Measurements from ENCODE around the gene CTNNAL1. TPM values are rescaled to one million over a fixed set of nuclear protein-coding genes. Genes with fewer than 3 reads are reported as not detected.

The CTNNAL1 gene
- polyA plus RNA-seq, 6 donors from 2014 or later, result 0.32 to 1.1 (median 0.80) TPM; not detected in 2

GRCh38 chr9:109019420-109019819 is 6.1 kb upstream of the CTNNAL1 start:
- ATAC-seq (ENCODE audit: low read depth in 2 of 2) (no peak), DNase-seq (no peak)
- H3K27ac Mint-ChIP-seq, result no peak overlapping the region
- no peaks in the 10 kb centered on the region for H3K27me3 Mint-ChIP-seq
- H3K4me3 Mint-ChIP-seq, result no peak overlapping the region
- H3K9me3 Mint-ChIP-seq, result no peaks in the 10 kb centered on the region
- H3K36me3 Mint-ChIP-seq, result peaks cover 0 to under 1% of the 10 kb centered on the region in 2 donors
- peaks cover 0 to 15% (median 6%) of the 10 kb centered on the region in 3 donors for H3K4me1 Mint-ChIP-seq

GRCh38 chr9:109017493-109017892 is 4.2 kb upstream of the CTNNAL1 start:
- Mint-ChIP-seq H3K36me3 (no peaks in the 10 kb centered on the region), H3K4me1 (peaks cover 9 to 24% (median 14%) of the 10 kb centered on the region in 3 donors), H3K27me3 (no peaks in the 10 kb centered on the region), H3K9me3 (no peaks in the 10 kb centered on the region), H3K4me3 (no peak overlapping the region), H3K27ac (peak overlapping the region in 2 of 6 donors; percentile 27 to 75)
- ATAC-seq (ENCODE audit: low read depth in 2 of 2), result no peak
- DNase-seq, result no peak

DNA sequence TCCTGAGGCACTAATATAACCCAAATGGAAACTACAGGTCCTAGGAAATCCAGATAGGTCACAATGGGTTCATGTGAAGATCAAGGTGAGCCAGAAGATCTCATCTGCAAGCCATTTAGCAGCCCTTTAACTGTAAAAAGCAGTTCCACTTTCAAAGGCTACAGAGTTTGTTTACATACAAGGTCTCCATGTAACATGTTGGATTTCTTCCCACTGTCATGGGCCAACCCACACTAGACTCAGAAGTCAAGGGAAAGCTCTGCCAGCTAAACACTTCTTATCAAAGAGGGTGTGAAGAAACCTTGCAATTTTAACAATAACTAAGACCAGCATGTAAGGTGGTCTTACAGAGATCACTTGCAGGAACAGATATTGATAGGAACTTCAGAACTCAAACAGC is 3.8 kb upstream of the CTNNAL1 start:
- H3K36me3 Mint-ChIP-seq, result no peaks in the 10 kb centered on the region
- no peak for ATAC-seq (ENCODE audit: low read depth in 2 of 2)
- no peak for DNase-seq
- no peak overlapping the region for H3K4me3 Mint-ChIP-seq
- H3K27me3 Mint-ChIP-seq, result no peaks in the 10 kb centered on the region
- no peaks in the 10 kb centered on the region for H3K9me3 Mint-ChIP-seq
- no peak overlapping the region for H3K27ac Mint-ChIP-seq
- H3K4me1 Mint-ChIP-seq, result peaks cover 12 to 28% (median 19%) of the 10 kb centered on the region in 3 donors

DNA sequence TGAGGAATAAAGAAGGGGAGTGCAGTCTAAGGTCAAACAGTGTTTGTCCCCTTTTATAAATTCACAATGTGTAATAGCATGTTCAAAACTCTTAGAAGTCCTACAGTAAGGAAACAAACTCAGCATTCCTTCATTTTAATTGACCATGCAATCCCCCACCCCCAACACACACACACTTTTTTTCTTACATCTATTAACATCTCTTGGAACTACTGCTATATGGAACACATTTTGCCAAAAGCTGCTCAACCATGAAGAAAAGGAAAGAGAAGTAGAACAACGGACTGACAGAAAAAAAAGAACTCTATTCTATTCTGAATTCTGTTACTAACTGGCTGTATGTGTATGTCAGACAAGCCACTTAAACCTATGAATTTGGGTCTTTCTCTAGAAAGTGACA is 2.8 kb upstream of the CTNNAL1 start:
- DNase-seq (no peak), ATAC-seq (ENCODE audit: low read depth in 2 of 2) (no peak)
- H3K4me1 Mint-ChIP-seq, result peaks cover 20 to 37% (median 25%) of the 10 kb centered on the region in 3 donors
- peak overlapping the region in 1 of 8 donors; percentile 86 for H3K4me3 Mint-ChIP-seq
- H3K36me3 Mint-ChIP-seq, result no peaks in the 10 kb centered on the region
- H3K27me3 Mint-ChIP-seq, result peaks cover 4 to 7% (median 5%) of the 10 kb centered on the region in 3 donors
- H3K9me3 Mint-ChIP-seq, result no peaks in the 10 kb centered on the region
- H3K27ac Mint-ChIP-seq, result peak overlapping the region in 2 of 6 donors; percentile 1 to 44

DNA sequence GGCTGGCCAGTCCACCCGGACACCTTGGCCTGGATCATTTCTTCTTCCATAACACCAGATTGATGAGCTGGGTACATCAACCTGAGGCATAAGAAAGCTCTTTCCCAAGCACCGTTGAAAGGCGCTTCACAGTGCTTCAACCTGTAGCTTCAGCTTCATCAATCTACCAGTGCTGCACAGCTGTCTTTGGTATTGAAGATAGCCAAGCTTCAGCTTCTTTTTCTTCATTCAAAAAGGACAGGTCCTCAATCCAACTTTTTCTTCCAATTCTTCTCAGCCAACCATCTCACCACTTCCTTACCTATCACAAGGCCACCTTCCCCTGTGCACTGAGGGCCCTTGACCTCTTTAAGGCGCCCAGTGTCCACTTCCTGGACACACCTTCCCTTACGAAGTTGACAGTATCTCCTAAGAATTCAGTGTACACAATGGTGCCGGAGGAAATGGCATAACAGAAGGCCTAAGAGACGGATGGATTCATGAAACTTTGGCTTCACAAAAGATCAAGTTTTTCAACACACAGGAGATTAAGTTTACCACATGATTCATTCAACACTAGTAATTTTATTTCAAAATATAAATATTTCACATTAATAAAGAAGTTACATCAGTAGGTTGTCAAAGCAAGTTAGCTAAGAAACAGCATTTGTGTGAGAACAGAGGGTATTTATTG is 1.4 kb upstream of the CTNNAL1 start:
- DNase-seq (no peak), ATAC-seq (ENCODE audit: low read depth in 2 of 2) (no peak)
- Mint-ChIP-seq H3K27me3 (peaks cover 7 to 14% (median 8%) of the 10 kb centered on the region in 3 donors), H3K9me3 (no peaks in the 10 kb centered on the region), H3K4me1 (peaks cover 21 to 43% (median 25%) of the 10 kb centered on the region in 3 donors), H3K36me3 (no peaks in the 10 kb centered on the region), H3K27ac (peak overlapping the region in 4 of 6 donors; percentile 22 to 91 (median 67)), H3K4me3 (peak overlapping the region in 4 of 8 donors; percentile 41 to 92 (median 86))

GRCh38 chr9:109013679-109014607 is 644 bp upstream of the CTNNAL1 start:
- Mint-ChIP-seq H3K27ac (peak overlapping the region; percentile 73 to 94 (median 86)), H3K27me3 (peaks cover 13 to 20% (median 16%) of the 10 kb centered on the region in 3 donors), H3K4me1 (peaks cover 21 to 43% (median 25%) of the 10 kb centered on the region in 3 donors), H3K4me3 (peak overlapping the region; percentile 86 to 98 (median 92)), H3K9me3 (no peaks in the 10 kb centered on the region), H3K36me3 (no peaks in the 10 kb centered on the region)
- DNase-seq (no peak), ATAC-seq (ENCODE audit: low read depth in 2 of 2) (no peak)

DNA sequence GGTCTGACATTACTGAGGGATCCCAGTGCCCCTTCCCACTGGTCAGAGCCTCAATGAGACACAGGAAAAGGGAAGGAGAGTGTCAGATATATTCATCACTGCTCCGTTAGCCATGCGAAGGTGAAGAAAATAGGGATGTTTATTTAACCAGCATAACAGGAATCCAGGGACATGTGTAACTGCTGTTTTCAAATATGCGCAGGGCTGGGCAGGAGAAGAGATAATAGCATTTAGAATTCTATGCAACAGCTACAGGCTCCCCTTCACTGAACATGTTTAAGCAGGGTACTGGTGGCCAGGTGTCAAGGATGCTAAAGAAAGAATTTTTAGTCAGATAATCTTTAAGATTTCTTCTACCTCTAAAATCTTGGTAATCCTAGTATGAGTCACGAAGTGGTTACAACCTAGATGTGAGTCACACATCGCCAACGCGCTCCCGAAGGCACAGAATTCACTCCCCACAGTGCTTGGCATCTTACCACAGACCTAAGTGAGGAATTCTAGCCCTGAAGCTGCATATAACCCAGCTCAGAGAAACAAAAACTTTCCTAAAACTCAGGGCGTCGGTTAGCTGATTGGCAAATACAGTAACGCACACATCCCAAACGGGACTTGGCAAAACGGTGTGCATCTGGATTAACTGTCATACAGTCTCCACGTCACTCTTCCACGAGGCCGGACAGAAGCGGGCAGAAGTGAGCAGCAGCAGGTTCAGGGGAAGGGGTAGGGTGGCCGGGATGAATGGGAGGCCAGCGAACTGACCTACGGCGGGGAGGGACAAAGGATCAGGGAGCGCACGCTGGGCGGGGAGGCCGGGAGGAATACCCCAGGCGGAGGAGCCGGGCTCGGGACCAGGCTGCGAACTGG is 1.1 kb downstream of the CTNNAL1 start:
- no peaks in the 10 kb centered on the region for H3K9me3 Mint-ChIP-seq
- ATAC-seq (ENCODE audit: low read depth in 2 of 2), result no peak

GRCh38 chr9:109011231-109011671 is 2.0 kb downstream of the CTNNAL1 start:
- Mint-ChIP-seq H3K4me3 (peak overlapping the region in 3 of 8 donors; percentile 9 to 97 (median 52)), H3K27me3 (peaks cover 16 to 21% (median 20%) of the 10 kb centered on the region in 3 donors), H3K9me3 (no peaks in the 10 kb centered on the region), H3K4me1 (peaks cover 20 to 36% (median 21%) of the 10 kb centered on the region in 3 donors), H3K27ac (peak overlapping the region in 1 of 6 donors; percentile 22), H3K36me3 (no peaks in the 10 kb centered on the region)
- DNase-seq (no peak), ATAC-seq (ENCODE audit: low read depth in 2 of 2) (no peak)

More for the DNA sequence above, 1.1 kb downstream of the CTNNAL1 start:
- DNase-seq, result peak; percentile 5
- H3K27me3 Mint-ChIP-seq, result peaks cover 16 to 20% (median 20%) of the 10 kb centered on the region in 3 donors
- H3K36me3 Mint-ChIP-seq, result no peaks in the 10 kb centered on the region
- H3K27ac Mint-ChIP-seq, result peak overlapping the region in 5 of 6 donors; percentile 55 to 96 (median 89)
- H3K4me3 Mint-ChIP-seq, result peak overlapping the region; percentile 90 to 98 (median 95)
- peaks cover 20 to 38% (median 21%) of the 10 kb centered on the region in 3 donors for H3K4me1 Mint-ChIP-seq

DNA sequence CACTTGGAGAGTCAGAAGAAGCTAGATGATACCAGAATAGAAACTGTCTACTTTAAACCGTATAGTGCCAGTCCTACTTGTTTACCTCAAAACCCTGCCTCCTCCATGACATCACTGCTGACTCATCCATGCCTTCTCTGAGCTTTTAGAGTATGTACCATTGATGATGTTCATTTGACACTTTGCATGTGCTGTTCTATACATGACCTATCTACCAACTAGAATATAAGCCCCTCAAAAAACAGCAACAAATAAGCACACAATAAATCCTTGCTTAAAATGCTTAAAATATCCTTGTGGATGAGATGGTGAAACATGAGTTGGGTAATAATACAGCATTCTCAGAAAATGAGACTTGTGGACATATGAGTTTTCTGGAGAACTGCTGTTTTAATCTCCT is 2.6 kb downstream of the CTNNAL1 start:
- H3K27me3 Mint-ChIP-seq, result peaks cover 16 to 21% (median 20%) of the 10 kb centered on the region in 3 donors
- peak overlapping the region in 1 of 8 donors; percentile 52 for H3K4me3 Mint-ChIP-seq
- ATAC-seq (ENCODE audit: low read depth in 2 of 2) (no peak), DNase-seq (no peak)
- H3K27ac Mint-ChIP-seq, result no peak overlapping the region
- H3K4me1 Mint-ChIP-seq, result peaks cover 18 to 31% (median 21%) of the 10 kb centered on the region in 3 donors
- H3K9me3 Mint-ChIP-seq, result no peaks in the 10 kb centered on the region
- H3K36me3 Mint-ChIP-seq, result no peaks in the 10 kb centered on the region

DNA sequence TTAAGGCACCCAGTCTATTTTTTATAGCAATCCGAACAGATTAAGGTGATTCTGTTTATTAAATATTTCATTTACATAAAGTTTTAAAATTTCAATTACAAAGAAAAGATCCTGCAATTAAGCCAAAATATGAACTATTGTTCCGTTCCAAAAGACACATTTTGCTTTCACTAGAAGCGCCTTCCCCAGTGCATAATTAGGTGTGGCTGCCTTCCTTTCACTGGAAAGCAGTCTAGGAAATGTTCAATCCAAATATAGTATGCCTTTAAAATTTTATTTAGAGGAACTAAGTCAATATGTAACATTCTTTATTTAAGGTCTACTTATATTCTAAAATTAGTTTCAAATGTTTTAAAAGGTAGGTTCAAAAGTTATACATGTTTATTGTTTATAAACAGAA is 7.6 kb downstream of the CTNNAL1 start:
- peaks cover 4 to 27% (median 11%) of the 10 kb centered on the region in 7 donors for H3K9me3 Mint-ChIP-seq
- ATAC-seq (ENCODE audit: low read depth in 2 of 2), result no peak
- peaks cover 14 to 21% of the 10 kb centered on the region in 2 donors for H3K36me3 Mint-ChIP-seq
- no peak for DNase-seq
- peaks cover 9 to 14% (median 9%) of the 10 kb centered on the region in 3 donors for H3K27me3 Mint-ChIP-seq
- peaks cover 0 to 1% (median 0%) of the 10 kb centered on the region in 3 donors for H3K4me1 Mint-ChIP-seq
- no peak overlapping the region for H3K4me3 Mint-ChIP-seq
- H3K27ac Mint-ChIP-seq, result no peak overlapping the region

DNA sequence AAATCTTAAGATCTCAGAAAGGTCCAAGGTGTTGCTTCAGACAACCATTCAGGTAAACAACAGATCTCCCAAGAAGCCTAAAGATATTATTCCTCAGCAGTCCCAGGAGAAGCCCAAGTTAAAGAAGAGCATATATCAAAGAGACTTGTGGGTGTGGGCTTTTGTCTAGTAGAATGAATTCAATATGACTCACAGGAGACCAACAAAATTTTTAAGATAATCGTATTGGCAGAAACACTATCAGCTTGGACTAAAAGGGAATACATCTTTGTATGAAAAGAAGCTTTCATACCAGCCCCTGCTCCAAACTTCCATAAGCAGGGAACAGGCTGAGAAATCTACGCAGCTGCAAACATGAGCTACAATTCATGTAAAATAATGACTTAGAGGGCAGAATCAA is 10.2 kb downstream of the CTNNAL1 start:
- Mint-ChIP-seq H3K27ac (no peak overlapping the region), H3K4me3 (no peak overlapping the region), H3K36me3 (peaks cover 14 to 21% of the 10 kb centered on the region in 2 donors), H3K4me1 (no peaks in the 10 kb centered on the region), H3K27me3 (peaks cover 0 to 7% (median 7%) of the 10 kb centered on the region in 3 donors), H3K9me3 (peaks cover 4 to 27% (median 11%) of the 10 kb centered on the region in 7 donors)
- ATAC-seq (ENCODE audit: low read depth in 2 of 2), result no peak
- no peak for DNase-seq

DNA sequence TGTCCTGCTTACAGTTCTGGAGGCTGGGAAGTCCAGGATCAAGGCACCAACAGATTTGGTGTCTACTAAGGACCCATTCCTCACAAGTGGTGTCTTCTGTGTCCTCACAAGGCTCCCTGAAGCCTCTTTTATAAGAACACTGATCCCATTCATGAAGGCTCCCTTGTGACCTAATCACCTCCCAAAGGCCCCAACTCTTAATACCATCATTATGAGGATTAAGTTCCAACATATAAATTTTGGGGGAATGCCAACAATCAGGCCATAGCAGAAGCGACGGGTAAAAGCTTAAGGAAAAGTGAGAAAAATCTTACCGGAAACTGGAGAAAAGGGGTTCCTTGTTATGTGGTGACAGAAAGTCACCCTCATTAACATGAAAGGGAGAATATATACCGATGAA is 11.2 kb downstream of the CTNNAL1 start:
- Mint-ChIP-seq H3K9me3 (peaks cover 4 to 27% (median 11%) of the 10 kb centered on the region in 7 donors), H3K36me3 (peaks cover 14 to 21% of the 10 kb centered on the region in 2 donors), H3K4me1 (no peaks in the 10 kb centered on the region), H3K4me3 (no peak overlapping the region), H3K27me3 (peaks cover 0 to 7% (median 0%) of the 10 kb centered on the region in 3 donors), H3K27ac (no peak overlapping the region)
- DNase-seq, result no peak
- no peak for ATAC-seq (ENCODE audit: low read depth in 2 of 2)

Data from naive B cell (primary cell).